Stimulated activated CD4-positive, alpha-beta T cell treated with anti-CD3 and anti-CD28 coated beads, Interleukin-1b, Interleukin-23, amount 100 ng/mL, for 4 hours (primary cell): Measurements from ENCODE around the gene PRICKLE1.

ENCODE experiments used
- DNase-seq, 2 donors: peaks; one replicate each; pipeline ENCODE4 v3.0.0-alpha.2; 2020; ENCODE audit warnings: low read depth in 2 of 2

Gene PRICKLE1

GRCh38 chr12:42589465-42590329, at the start of gene PRICKLE1:
Gene PRICKLE1, minus strand, starts transcription at chr12:42589746. Its CDS starts 117,230 bp downstream, at chr12:42472516.
- peak in 1 of 2 donors; percentile 19 for DNase-seq

GRCh38 chr12:42638697-42639096, 49.2 kb upstream of the PRICKLE1 start:
- no peak for DNase-seq

- no peak for DNase-seq
Measured at GRCh38 chr12:42638011-42638410, 48.5 kb upstream of the PRICKLE1 start.

- DNase-seq, result no peak
Measured at GRCh38 chr12:42636993-42637392, 47.4 kb upstream of the PRICKLE1 start.

GRCh38 chr12:42633594-42633993, 44.0 kb upstream of the PRICKLE1 start:
- DNase-seq, result no peak

- DNase-seq, result no peak
Measured at GRCh38 chr12:42631513-42631912, 42.0 kb upstream of the PRICKLE1 start.

GRCh38 chr12:42630314-42630713, 40.8 kb upstream of the PRICKLE1 start:
- no peak for DNase-seq

- no peak for DNase-seq
Measured at GRCh38 chr12:42627151-42627550, 37.6 kb upstream of the PRICKLE1 start.

- no peak for DNase-seq
Measured at GRCh38 chr12:42625611-42626010, 36.1 kb upstream of the PRICKLE1 start.

GRCh38 chr12:42617622-42618021, 28.1 kb upstream of the PRICKLE1 start:
- no peak for DNase-seq

- DNase-seq, result no peak
Measured at GRCh38 chr12:42615006-42615405, 25.5 kb upstream of the PRICKLE1 start.

- no peak for DNase-seq
Measured at GRCh38 chr12:42612231-42612613, 22.7 kb upstream of the PRICKLE1 start.

GRCh38 chr12:42611571-42612230, 22.2 kb upstream of the PRICKLE1 start:
- DNase-seq, result no peak

- DNase-seq, result no peak
Measured at GRCh38 chr12:42609605-42610004, 20.1 kb upstream of the PRICKLE1 start.

GRCh38 chr12:42608196-42608825, 18.8 kb upstream of the PRICKLE1 start:
- no peak for DNase-seq

- no peak for DNase-seq
Measured at GRCh38 chr12:42607584-42608058, 18.1 kb upstream of the PRICKLE1 start.

- no peak for DNase-seq
Measured at GRCh38 chr12:42606471-42606870, 16.9 kb upstream of the PRICKLE1 start.

GRCh38 chr12:42605685-42606084, 16.1 kb upstream of the PRICKLE1 start:
- no peak for DNase-seq

- no peak for DNase-seq
Measured at GRCh38 chr12:42603246-42603990, 13.9 kb upstream of the PRICKLE1 start.

- no peak for DNase-seq
Measured at GRCh38 chr12:42593874-42594273, 4.3 kb upstream of the PRICKLE1 start.

GRCh38 chr12:42590330-42590934, 886 bp upstream of the PRICKLE1 start:
- DNase-seq, result no peak
